Left renal pelvis (tissue), 4 donors: ENCODE measurements around the gene APOOL. TPM values are rescaled to one million over a fixed set of nuclear protein-coding genes. Genes with fewer than 3 reads are reported as not detected.
"Not testable (repeated sequence)": the region's sequence is repeated elsewhere in the genome, so short reads cannot be mapped to it uniquely, and the experiment has no call there.

Source experiments
- DNase-seq, 4 donors: peaks; one replicate each; pipeline ENCODE4 v3.0.0-alpha.2; 2013; ENCODE audit warnings: low read depth in 4 of 4, low spot score in 3 of 4
- polyA plus RNA-seq, 4 donors: library from polyadenylated mRNA; unstranded; fragments of 120-200 nt; gene quantifications; one replicate each; pipeline ENCODE4 v1.2.1, GENCODE V29; 2013; ENCODE audit not compliant: insufficient read length in 4 of 4

APOOL gene
- polyA plus RNA-seq, 4 donors: 13.8 to 23.7 (median 23.3) TPM

GRCh38 chrX:85065512-85066198, 62.0 kb downstream of the APOOL start:
- no peak for DNase-seq

GRCh38 chrX:85077247-85077646, 73.6 kb downstream of the APOOL start:
- DNase-seq: not testable (repeated sequence)

DNA sequence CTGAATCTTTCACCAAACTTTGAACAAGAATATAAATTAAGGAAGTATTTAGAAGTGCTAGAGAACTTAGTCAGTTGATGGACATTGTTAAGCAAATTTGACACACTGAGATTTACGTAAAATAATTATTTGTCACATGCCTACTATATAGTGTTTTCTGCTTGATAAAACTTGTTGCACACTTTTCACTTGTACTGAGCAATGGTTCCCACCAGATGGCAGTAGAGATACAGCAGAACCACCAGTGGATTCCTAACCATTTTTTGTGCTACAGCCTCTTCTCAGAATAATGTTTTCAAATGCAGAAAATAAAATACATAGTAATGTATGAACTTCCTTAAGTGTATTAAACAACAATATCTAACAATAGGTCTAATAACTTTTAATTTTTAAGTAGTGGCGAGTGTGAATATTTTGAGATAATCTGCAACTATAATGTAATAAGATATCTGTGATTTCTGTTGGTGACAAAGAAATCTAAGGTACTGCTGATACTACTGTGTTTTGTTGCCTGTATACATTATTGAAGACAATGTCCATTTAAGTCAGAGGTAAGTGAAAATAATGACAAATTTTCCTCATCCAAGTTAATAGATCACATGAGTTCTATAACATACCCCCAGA, 81.2 kb downstream of the APOOL start:
- no peak for DNase-seq

- no peak for DNase-seq
These were observed 85.7 kb downstream of the APOOL start for GRCh38 chrX:85089321-85089840.

DNA sequence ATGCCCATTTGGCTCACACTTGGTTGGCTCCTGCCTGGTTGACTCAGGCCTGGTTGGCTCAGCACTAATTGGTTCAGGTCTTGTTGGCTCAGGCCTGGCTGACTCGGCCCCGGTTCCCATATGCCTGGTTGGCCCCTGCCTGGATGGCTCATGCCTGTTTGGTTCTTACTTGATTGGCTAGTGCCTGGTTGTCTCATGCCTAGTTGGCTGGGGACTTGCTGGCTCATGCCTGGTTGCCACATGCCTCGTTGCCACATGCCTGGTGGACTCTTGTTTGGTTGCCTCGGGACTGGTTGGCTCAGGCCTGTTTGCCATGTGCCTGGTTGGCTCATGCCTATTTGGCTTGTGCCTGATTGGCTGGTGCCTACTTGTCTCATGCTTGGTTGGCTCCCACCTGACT, 103.7 kb downstream of the APOOL start:
- no peak for DNase-seq

- no peak for DNase-seq
These were observed 104.5 kb downstream of the APOOL start for GRCh38 chrX:85108165-85108564.

DNA sequence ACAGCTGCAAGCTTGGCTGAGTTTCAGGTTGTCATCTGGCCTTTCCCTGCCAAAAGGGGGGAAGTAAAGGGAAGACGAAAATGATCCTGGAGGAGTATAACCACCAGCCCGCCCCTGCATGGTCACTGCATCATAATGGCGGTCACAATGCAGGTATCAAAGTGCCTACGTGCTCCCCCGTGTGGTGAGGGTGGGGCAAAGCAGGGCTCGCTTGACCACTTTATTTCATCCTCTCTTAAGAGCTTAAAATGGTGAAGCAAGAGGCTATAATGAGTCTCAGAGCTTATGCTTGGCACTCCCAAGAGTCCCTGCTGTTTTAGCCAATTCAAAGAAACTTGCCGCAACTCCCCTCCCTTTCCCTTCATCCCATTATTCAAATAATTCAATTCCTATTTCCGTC, 105.6 kb downstream of the APOOL start:
- no peak for DNase-seq

DNA sequence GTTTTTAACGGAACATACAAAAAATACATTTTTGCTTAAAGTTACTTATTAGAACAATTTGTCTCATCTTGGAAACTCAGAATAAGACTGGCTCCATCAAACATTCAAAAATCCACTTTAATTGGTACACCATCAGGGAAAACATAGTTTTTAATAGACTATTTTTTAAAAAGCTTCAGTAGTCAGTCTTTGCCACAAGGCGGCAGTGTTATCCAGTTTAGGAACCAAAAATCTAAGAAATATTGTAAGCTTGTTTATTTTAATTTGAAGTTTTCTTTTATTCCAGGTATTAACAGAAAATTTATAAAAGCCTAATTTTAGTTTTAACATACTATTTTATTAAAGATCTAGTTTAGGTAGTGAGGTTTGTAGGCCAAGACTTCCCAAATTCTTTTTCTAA, 107.7 kb downstream of the APOOL start:
- no peak for DNase-seq

GRCh38 chrX:85112293-85112692, 108.6 kb downstream of the APOOL start:
- no peak for DNase-seq

- no peak for DNase-seq
These were observed 110.1 kb downstream of the APOOL start for GRCh38 chrX:85113746-85114145.

GRCh38 chrX:85114171-85114570, 110.5 kb downstream of the APOOL start:
- DNase-seq: no peak

- no peak for DNase-seq
These were observed 111.1 kb downstream of the APOOL start for GRCh38 chrX:85114776-85115175.

GRCh38 chrX:85115252-85115651, 111.6 kb downstream of the APOOL start:
- DNase-seq: no peak

DNA sequence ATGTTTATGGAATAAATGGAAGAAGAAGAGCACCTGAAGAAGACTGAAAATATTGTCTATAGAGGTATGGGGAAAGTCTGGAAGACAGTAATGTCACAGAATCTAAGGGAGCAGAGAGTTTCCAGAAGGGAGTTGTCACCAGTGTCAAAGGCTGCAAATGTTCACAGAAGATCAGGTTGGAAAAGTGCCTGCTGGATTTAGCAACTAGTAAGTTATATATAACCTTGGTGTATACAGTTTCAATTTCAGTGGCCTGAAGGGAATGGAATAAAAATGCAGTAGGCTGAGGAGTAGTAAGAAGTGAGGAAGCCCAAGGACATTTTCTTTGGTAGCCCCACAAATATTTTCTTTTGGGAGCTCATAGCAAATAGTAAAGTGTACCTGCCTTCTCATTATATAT, 132.7 kb downstream of the APOOL start:
- DNase-seq: no peak

DNA sequence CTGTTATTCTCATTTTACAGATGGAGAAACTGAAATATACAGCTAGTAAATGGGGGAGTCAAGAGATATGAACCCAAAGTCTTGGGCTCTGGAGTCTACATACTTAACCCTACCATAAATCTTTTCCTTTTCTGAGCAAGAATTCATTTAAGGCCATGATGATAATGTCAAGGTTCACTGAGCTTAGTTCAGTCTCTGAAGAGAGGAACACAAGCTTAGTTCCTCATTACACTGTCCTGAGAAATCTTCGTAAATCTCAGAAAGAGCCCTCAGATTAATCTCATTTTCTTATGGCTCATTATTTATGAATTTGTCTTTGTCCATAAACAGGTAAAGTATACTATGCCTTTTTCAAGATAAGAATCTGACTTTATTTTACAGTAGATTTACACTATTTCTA, 135.7 kb downstream of the APOOL start:
- DNase-seq: no peak

- DNase-seq: no peak
These were observed 137.3 kb downstream of the APOOL start for GRCh38 chrX:85140964-85141363.

Other genes starting within 250 kb of the APOOL start
- gene SATL1, start 239.9 kb downstream of the APOOL start, polyA plus RNA-seq: under 1 TPM; 0.42 to 0.76 (median 0.69) TPM
- gene ZNF711, start 240.1 kb downstream of the APOOL start, polyA plus RNA-seq: 10 to 100 TPM; 70.4 to 90.9 (median 77.0) TPM